ENCODE measurements around the gene PODNL1.
"Not testable (repeated sequence)": the region's sequence is repeated elsewhere in the genome, so short reads cannot be mapped to it uniquely, and the experiment has no call there.

PODNL1 gene

GRCh38 chr19:13938301-13939064 lies at the start of gene PODNL1:
Gene PODNL1 (minus strand): TSS chr19:13938417. CDS start chr19:13938181, 236 bp downstream.
- DNase-seq, result no peak

- DNase-seq, result no peak
These were observed 49.1 kb upstream of the PODNL1 start for GRCh38 chr19:13987101-13987890.

- DNase-seq, result peak; percentile 5
These were observed 48.2 kb upstream of the PODNL1 start for GRCh38 chr19:13986348-13986904.

- no peak for DNase-seq
These were observed 47.6 kb upstream of the PODNL1 start for GRCh38 chr19:13985771-13986347.

GRCh38 chr19:13984875-13985741 lies 46.9 kb upstream of the PODNL1 start:
- no peak for DNase-seq

- no peak for DNase-seq
These were observed 46.0 kb upstream of the PODNL1 start for GRCh38 chr19:13984186-13984585.

GRCh38 chr19:13983213-13983889 lies 45.1 kb upstream of the PODNL1 start:
- peak; percentile 14 for DNase-seq

- DNase-seq, result no peak
These were observed 44.6 kb upstream of the PODNL1 start for GRCh38 chr19:13982773-13983172.

- no peak for DNase-seq
These were observed 43.8 kb upstream of the PODNL1 start for GRCh38 chr19:13981988-13982501.

GRCh38 chr19:13981467-13981866 lies 43.2 kb upstream of the PODNL1 start:
- no peak for DNase-seq

- no peak for DNase-seq
These were observed 42.8 kb upstream of the PODNL1 start for GRCh38 chr19:13981021-13981420.

- no peak for DNase-seq
These were observed 42.1 kb upstream of the PODNL1 start for GRCh38 chr19:13980340-13980739.

GRCh38 chr19:13979686-13980085 lies 41.5 kb upstream of the PODNL1 start:
- no peak for DNase-seq

GRCh38 chr19:13979244-13979615 lies 41.0 kb upstream of the PODNL1 start:
- no peak for DNase-seq

- peak; percentile 52 for DNase-seq
These were observed 40.4 kb upstream of the PODNL1 start for GRCh38 chr19:13978351-13979243.

- DNase-seq, result no peak
These were observed 39.6 kb upstream of the PODNL1 start for GRCh38 chr19:13977803-13978202.

- DNase-seq, result no peak
These were observed 38.2 kb upstream of the PODNL1 start for GRCh38 chr19:13976446-13976845.

- DNase-seq, result no peak
These were observed 37.7 kb upstream of the PODNL1 start for GRCh38 chr19:13975870-13976269.

- peak; percentile 9 for DNase-seq
These were observed 35.9 kb upstream of the PODNL1 start for GRCh38 chr19:13974073-13974472.

GRCh38 chr19:13973479-13973878 lies 35.3 kb upstream of the PODNL1 start:
- DNase-seq, result not testable (repeated sequence)
